ENCODE results near the gene TXNDC11. TPM values are rescaled to one million over a fixed set of nuclear protein-coding genes. Genes with fewer than 3 reads are reported as not detected.

The TXNDC11 gene
- total RNA-seq, 2 donors from 2014 or later = 75.0 to 96.9 TPM

GRCh38 chr16:11632455-11632939 lies 110.2 kb downstream of the TXNDC11 start:
- Histone ChIP-seq H3K4me3 (no peak overlapping the region), H3K4me1 (replicated peaks) (no peaks in the 10 kb centered on the region)
- intact Hi-C loops (cut with DNase I) = no loop called here

GRCh38 chr16:11631214-11631613 lies 111.4 kb downstream of the TXNDC11 start:
- intact Hi-C loops (cut with DNase I) = no loop called here
- Histone ChIP-seq H3K27ac (no peak overlapping the region), H3K4me1 (replicated peaks) (no peaks in the 10 kb centered on the region), H3K9me3 (no peaks in the 10 kb centered on the region), H3K27me3 (replicated peaks; ENCODE audit: insufficient read depth) (no peaks in the 10 kb centered on the region), H3K36me3 (no peaks in the 10 kb centered on the region), H3K4me3 (no peak overlapping the region)
- TF ChIP-seq POLR2A (IDR thresholded peaks at IDR 0.05) (no peak), CTCF (IDR thresholded peaks at IDR 0.05) (no peak)
- DNase-seq (ENCODE audit: low spot score) = no peak
- 94% methylated on average over 7 of the region's 7 CpGs for WGBS

More at GRCh38 chr16:11632455-11632939, 110.2 kb downstream of the TXNDC11 start:
- TF ChIP-seq POLR2AphosphoS5 (IDR thresholded peaks at IDR 0.05) (no peak), POLR2A (IDR thresholded peaks at IDR 0.05) (no peak), CTCF (IDR thresholded peaks at IDR 0.05) (no peak)
- Histone ChIP-seq H3K36me3 (no peaks in the 10 kb centered on the region), H3K9me3 (no peaks in the 10 kb centered on the region), H3K27me3 (replicated peaks; ENCODE audit: insufficient read depth) (no peaks in the 10 kb centered on the region), H3K27ac (peak overlapping the region in 1 of 2 donors; percentile 36)
- 56% methylated on average over 13 of the region's 15 CpGs for WGBS
- DNase-seq (ENCODE audit: low spot score) = no peak

GRCh38 chr16:11630768-11631056 lies 111.9 kb downstream of the TXNDC11 start:
- H3K27ac ChIP-seq = no peak overlapping the region
- no peaks in the 10 kb centered on the region for H3K4me1 ChIP-seq (replicated peaks)
- DNase-seq (ENCODE audit: low spot score) = no peak
- no peak overlapping the region for H3K4me3 ChIP-seq
- H3K9me3 ChIP-seq = no peaks in the 10 kb centered on the region
- intact Hi-C loops (cut with DNase I) = no loop called here
- no peaks in the 10 kb centered on the region for H3K27me3 ChIP-seq (replicated peaks; ENCODE audit: insufficient read depth)
- 94% methylated on average over 6 of the region's 6 CpGs for WGBS
- no peaks in the 10 kb centered on the region for H3K36me3 ChIP-seq
- no peak for TF ChIP-seq POLR2A (IDR thresholded peaks at IDR 0.05)
- no peak for TF ChIP-seq POLR2AphosphoS5 (IDR thresholded peaks at IDR 0.05)
- no peak for TF ChIP-seq CTCF (IDR thresholded peaks at IDR 0.05)

GRCh38 chr16:11630046-11630767 lies 112.5 kb downstream of the TXNDC11 start:
- Histone ChIP-seq H3K4me3 (no peak overlapping the region), H3K27me3 (replicated peaks; ENCODE audit: insufficient read depth) (no peaks in the 10 kb centered on the region), H3K36me3 (no peaks in the 10 kb centered on the region), H3K4me1 (replicated peaks) (no peaks in the 10 kb centered on the region), H3K27ac (peak overlapping the region in 1 of 2 donors; percentile 54), H3K9me3 (no peaks in the 10 kb centered on the region)
- intact Hi-C loops (cut with DNase I) = no loop called here
- WGBS = 84% methylated on average over 12 of the region's 12 CpGs
- DNase-seq (ENCODE audit: low spot score) = no peak
- TF ChIP-seq POLR2AphosphoS5 (IDR thresholded peaks at IDR 0.05) (no peak), CTCF (IDR thresholded peaks at IDR 0.05) (no peak), POLR2A (IDR thresholded peaks at IDR 0.05) (no peak)

Small RNA genes lying within 50 kb of the gene (small RNA-seq; reads per million reads assigned to genes)
- 0 reads per million in 2 donors for gene RF00017

Other genes with a start within 250 kb of the TXNDC11 start
- gene LITAF, start 155.9 kb downstream of the TXNDC11 start, total RNA-seq = 100 to 1,000 TPM in 1 of 2 donors, 10 to 100 TPM in 1; 92.5 to 137 TPM
- gene SNN, start 74.4 kb downstream of the TXNDC11 start, total RNA-seq = 10 to 100 TPM; 20.8 TPM
- gene ZC3H7A, start 54.4 kb upstream of the TXNDC11 start, total RNA-seq = 10 to 100 TPM; 48.9 to 56.4 TPM
- 100 to 1,000 TPM; 100 to 132 TPM for gene RSL1D1, start 108.7 kb upstream of the TXNDC11 start, total RNA-seq
- gene GSPT1, start 173.1 kb upstream of the TXNDC11 start, total RNA-seq = 10 to 100 TPM; 70.2 to 88.7 TPM
- gene NPIPB2, start 199.2 kb upstream of the TXNDC11 start, total RNA-seq = 10 to 100 TPM in 1 of 2 donors, under 1 TPM in 1; 0.64 to 11.2 TPM
- 1 to 10 TPM in 1 of 2 donors, not detected in 1; 1.0 TPM for gene TNFRSF17, start 222.4 kb upstream of the TXNDC11 start, total RNA-seq
- gene SNX29, start 233.9 kb upstream of the TXNDC11 start, total RNA-seq = 10 to 100 TPM; 11.8 to 24.7 TPM

Data from prostate gland (tissue), 2 donors.